Measurements from ENCODE around the gene ATRAID.

The ATRAID gene

GRCh38 chr2:27221166-27221565, 9.3 kb downstream of the ATRAID start:
- H3K27ac ChIP-seq: no peak overlapping the region
- H3K36me3 ChIP-seq (ENCODE audit: insufficient read depth, low read length): peaks cover 87% of the 10 kb centered on the region
- no peak overlapping the region for H3K9ac ChIP-seq (ENCODE audit: insufficient read length)
- no peak for DNase-seq (ENCODE audit: low read depth, low spot score)
- no peak overlapping the region for H3K4me3 ChIP-seq
- TF ChIP-seq FOXP2 (optimal IDR thresholded peaks at IDR 0.05; ENCODE audit: control extremely low read depth, extremely low read length, insufficient read depth) (no peak), EZH2 (IDR thresholded peaks at IDR 0.05) (no peak), POLR2AphosphoS5 (IDR thresholded peaks at IDR 0.05; ENCODE audit: borderline replicate concordance, low read depth, low read length) (no peak)
- H3K9me3 ChIP-seq (ENCODE audit: low read depth, low read length): no peaks in the 10 kb centered on the region

GRCh38 chr2:27222407-27222806, 10.6 kb downstream of the ATRAID start:
- Histone ChIP-seq H3K9me3 (ENCODE audit: low read depth, low read length) (no peaks in the 10 kb centered on the region), H3K27ac (no peak overlapping the region), H3K4me3 (no peak overlapping the region), H3K9ac (ENCODE audit: insufficient read length) (no peak overlapping the region), H3K36me3 (ENCODE audit: insufficient read depth, low read length) (peaks cover 91% of the 10 kb centered on the region)
- no peak for DNase-seq (ENCODE audit: low read depth, low spot score)
- TF ChIP-seq POLR2AphosphoS5 (IDR thresholded peaks at IDR 0.05; ENCODE audit: borderline replicate concordance, low read depth, low read length) (no peak), FOXP2 (optimal IDR thresholded peaks at IDR 0.05; ENCODE audit: control extremely low read depth, extremely low read length, insufficient read depth) (no peak), EZH2 (IDR thresholded peaks at IDR 0.05) (no peak)

GRCh38 chr2:27223416-27223815, 11.6 kb downstream of the ATRAID start:
- no peak for DNase-seq (ENCODE audit: low read depth, low spot score)
- H3K36me3 ChIP-seq (ENCODE audit: insufficient read depth, low read length): peaks cover 96% of the 10 kb centered on the region
- no peaks in the 10 kb centered on the region for H3K9me3 ChIP-seq (ENCODE audit: low read depth, low read length)
- TF ChIP-seq FOXP2 (optimal IDR thresholded peaks at IDR 0.05; ENCODE audit: control extremely low read depth, extremely low read length, insufficient read depth): no peak
- no peak for TF ChIP-seq EZH2 (IDR thresholded peaks at IDR 0.05)
- TF ChIP-seq POLR2AphosphoS5 (IDR thresholded peaks at IDR 0.05; ENCODE audit: borderline replicate concordance, low read depth, low read length): no peak
- no peak overlapping the region for H3K9ac ChIP-seq (ENCODE audit: insufficient read length)
- no peak overlapping the region for H3K4me3 ChIP-seq
- H3K27ac ChIP-seq: no peak overlapping the region

GRCh38 chr2:27225526-27225925, 13.7 kb downstream of the ATRAID start:
- Histone ChIP-seq H3K27ac (no peak overlapping the region), H3K4me3 (no peak overlapping the region), H3K36me3 (ENCODE audit: insufficient read depth, low read length) (peaks cover 96% of the 10 kb centered on the region), H3K9ac (ENCODE audit: insufficient read length) (no peak overlapping the region), H3K9me3 (ENCODE audit: low read depth, low read length) (no peaks in the 10 kb centered on the region)
- TF ChIP-seq POLR2AphosphoS5 (IDR thresholded peaks at IDR 0.05; ENCODE audit: borderline replicate concordance, low read depth, low read length) (no peak), FOXP2 (optimal IDR thresholded peaks at IDR 0.05; ENCODE audit: control extremely low read depth, extremely low read length, insufficient read depth) (no peak), EZH2 (IDR thresholded peaks at IDR 0.05) (no peak)
- DNase-seq (ENCODE audit: low read depth, low spot score): no peak

GRCh38 chr2:27227501-27227900, 15.7 kb downstream of the ATRAID start:
- DNase-seq (ENCODE audit: low read depth, low spot score): no peak
- Histone ChIP-seq H3K9ac (ENCODE audit: insufficient read length) (no peak overlapping the region), H3K36me3 (ENCODE audit: insufficient read depth, low read length) (peaks cover 98% of the 10 kb centered on the region), H3K9me3 (ENCODE audit: low read depth, low read length) (no peaks in the 10 kb centered on the region), H3K27ac (no peak overlapping the region), H3K4me3 (no peak overlapping the region)
- TF ChIP-seq EZH2 (IDR thresholded peaks at IDR 0.05) (no peak), POLR2AphosphoS5 (IDR thresholded peaks at IDR 0.05; ENCODE audit: borderline replicate concordance, low read depth, low read length) (no peak), FOXP2 (optimal IDR thresholded peaks at IDR 0.05; ENCODE audit: control extremely low read depth, extremely low read length, insufficient read depth) (no peak)

- no peak for TF ChIP-seq EZH2 (IDR thresholded peaks at IDR 0.05)
- TF ChIP-seq POLR2AphosphoS5 (IDR thresholded peaks at IDR 0.05; ENCODE audit: borderline replicate concordance, low read depth, low read length): no peak
- TF ChIP-seq FOXP2 (optimal IDR thresholded peaks at IDR 0.05; ENCODE audit: control extremely low read depth, extremely low read length, insufficient read depth): no peak
- H3K36me3 ChIP-seq (ENCODE audit: insufficient read depth, low read length): peaks cover 98% of the 10 kb centered on the region
Measured at GRCh38 chr2:27231921-27232320, 20.1 kb downstream of the ATRAID start.

GRCh38 chr2:27233341-27233740, 21.5 kb downstream of the ATRAID start:
- H3K27ac ChIP-seq: no peak overlapping the region
- DNase-seq (ENCODE audit: low read depth, low spot score): no peak
- TF ChIP-seq EZH2 (IDR thresholded peaks at IDR 0.05): no peak
- no peak for TF ChIP-seq FOXP2 (optimal IDR thresholded peaks at IDR 0.05; ENCODE audit: control extremely low read depth, extremely low read length, insufficient read depth)
- TF ChIP-seq POLR2AphosphoS5 (IDR thresholded peaks at IDR 0.05; ENCODE audit: borderline replicate concordance, low read depth, low read length): no peak
- H3K4me3 ChIP-seq: no peak overlapping the region
- H3K9ac ChIP-seq (ENCODE audit: insufficient read length): no peak overlapping the region
- peaks cover 98% of the 10 kb centered on the region for H3K36me3 ChIP-seq (ENCODE audit: insufficient read depth, low read length)
- H3K9me3 ChIP-seq (ENCODE audit: low read depth, low read length): no peaks in the 10 kb centered on the region

More at GRCh38 chr2:27231921-27232320, 20.1 kb downstream of the ATRAID start:
- no peak for DNase-seq (ENCODE audit: low read depth, low spot score)
- H3K27ac ChIP-seq: no peak overlapping the region
- no peak overlapping the region for H3K4me3 ChIP-seq
- no peaks in the 10 kb centered on the region for H3K9me3 ChIP-seq (ENCODE audit: low read depth, low read length)
- no peak overlapping the region for H3K9ac ChIP-seq (ENCODE audit: insufficient read length)

- H3K9me3 ChIP-seq (ENCODE audit: low read depth, low read length): no peaks in the 10 kb centered on the region
- no peak; the same call in 1 of the 2 replicates for TF ChIP-seq POLR2AphosphoS5 (IDR thresholded peaks at IDR 0.05; ENCODE audit: borderline replicate concordance, low read depth, low read length)
- TF ChIP-seq FOXP2 (optimal IDR thresholded peaks at IDR 0.05; ENCODE audit: control extremely low read depth, extremely low read length, insufficient read depth): no peak
- TF ChIP-seq EZH2 (IDR thresholded peaks at IDR 0.05): no peak
- no peak overlapping the region for H3K27ac ChIP-seq
Measured at GRCh38 chr2:27236136-27236535, 24.3 kb downstream of the ATRAID start.

GRCh38 chr2:27236626-27237025, 24.8 kb downstream of the ATRAID start:
- Histone ChIP-seq H3K27ac (no peak overlapping the region), H3K4me3 (no peak overlapping the region), H3K9me3 (ENCODE audit: low read depth, low read length) (no peaks in the 10 kb centered on the region), H3K9ac (ENCODE audit: insufficient read length) (no peak overlapping the region), H3K36me3 (ENCODE audit: insufficient read depth, low read length) (peaks cover 100% of the 10 kb centered on the region)
- TF ChIP-seq FOXP2 (optimal IDR thresholded peaks at IDR 0.05; ENCODE audit: control extremely low read depth, extremely low read length, insufficient read depth) (no peak), EZH2 (IDR thresholded peaks at IDR 0.05) (no peak), POLR2AphosphoS5 (IDR thresholded peaks at IDR 0.05; ENCODE audit: borderline replicate concordance, low read depth, low read length) (no peak)
- DNase-seq (ENCODE audit: low read depth, low spot score): no peak

More at GRCh38 chr2:27236136-27236535, 24.3 kb downstream of the ATRAID start:
- no peak overlapping the region for H3K4me3 ChIP-seq
- DNase-seq (ENCODE audit: low read depth, low spot score): no peak
- H3K36me3 ChIP-seq (ENCODE audit: insufficient read depth, low read length): peaks cover 100% of the 10 kb centered on the region
- no peak overlapping the region for H3K9ac ChIP-seq (ENCODE audit: insufficient read length)
